HG02981 (cell line): ENCODE measurements around the gene C1orf174.

Source experiments
- ATAC-seq: cut with Tn5 transposase; IDR thresholded peaks from one replicate; pipeline ENCODE4 v1.9.1; 2021; ENCODE audit warnings: mild to moderate bottlenecking, moderate library complexity; ENCODE audit not compliant: unreplicated experiment

C1orf174 gene

GRCh38 chr1:3876716-3877115 is 23.4 kb downstream of the C1orf174 start:
- no peak for ATAC-seq

GRCh38 chr1:3874736-3875135 is 25.3 kb downstream of the C1orf174 start:
- no peak for ATAC-seq

- ATAC-seq, result no peak
These were observed 27.5 kb downstream of the C1orf174 start for GRCh38 chr1:3872546-3872945.

- no peak for ATAC-seq
These were observed 28.6 kb downstream of the C1orf174 start for GRCh38 chr1:3871451-3871805.

- ATAC-seq, result no peak
These were observed 30.2 kb downstream of the C1orf174 start for GRCh38 chr1:3869751-3870301.

- ATAC-seq, result no peak
These were observed 31.5 kb downstream of the C1orf174 start for GRCh38 chr1:3868464-3869006.

GRCh38 chr1:3865606-3866160 is 34.4 kb downstream of the C1orf174 start:
- no peak for ATAC-seq

- no peak for ATAC-seq
These were observed 35.2 kb downstream of the C1orf174 start for GRCh38 chr1:3864884-3865283.

GRCh38 chr1:3863231-3863935 is 36.7 kb downstream of the C1orf174 start:
- ATAC-seq, result no peak

GRCh38 chr1:3858231-3858981 is 41.7 kb downstream of the C1orf174 start:
- ATAC-seq, result no peak

GRCh38 chr1:3857791-3858129 is 42.3 kb downstream of the C1orf174 start:
- no peak for ATAC-seq

GRCh38 chr1:3856923-3857790 is 42.9 kb downstream of the C1orf174 start, which contains the start of the genes CEP104 and DFFB:
TSS of gene CEP104 (minus strand) at chr1:3857211. CDS start at chr1:3852407, 4,804 bp downstream.
TSS of gene DFFB (plus strand) at chr1:3857476. CDS start at chr1:3857604, 128 bp downstream.
- ATAC-seq, result peak; percentile 96

- ATAC-seq, result no peak
These were observed 47.2 kb downstream of the C1orf174 start for GRCh38 chr1:3852711-3853485.

GRCh38 chr1:3852091-3852490 is 48.0 kb downstream of the C1orf174 start:
- no peak for ATAC-seq

- no peak for ATAC-seq
These were observed 48.8 kb downstream of the C1orf174 start for GRCh38 chr1:3851292-3851691.

- no peak for ATAC-seq
These were observed 49.2 kb downstream of the C1orf174 start for GRCh38 chr1:3850857-3851256.

GRCh38 chr1:3847081-3847480 is 53.0 kb downstream of the C1orf174 start:
- ATAC-seq, result no peak

- no peak for ATAC-seq
These were observed 53.5 kb downstream of the C1orf174 start for GRCh38 chr1:3846541-3846940.

- no peak for ATAC-seq
These were observed 57.2 kb downstream of the C1orf174 start for GRCh38 chr1:3842912-3843311.

- ATAC-seq, result no peak
These were observed 58.6 kb downstream of the C1orf174 start for GRCh38 chr1:3841491-3841890.
